IMR-90 (cell line): ENCODE measurements around the gene PSMA6. TPM values are rescaled to one million over a fixed set of nuclear protein-coding genes. Genes with fewer than 3 reads are reported as not detected.

Experiments used
- ATAC-seq: fragments of 200-7000 bp; cut with Tn5 transposase; 2 replicates; pipeline ENCODE4 v1.9.1; 2020; ENCODE audit warnings: low read depth, mild to moderate bottlenecking, moderate library complexity
- BruUV-seq: library from RNA; stranded (reverse); fragments of 400-500 nt; replicated peaks from 2 replicates; lab custom pipeline; 2021; lab: Mats Ljungman, UMichigan
- CTCF ChIA-PET: fragments of 300-600 bp; formaldehyde crosslinking; extraction: SDS; loops from one replicate; lab custom pipeline; 2021; ENCODE audit warnings: antibody characterized with exemption; lab: Yijun Ruan, JAX
- POLR2A ChIA-PET: fragments of 300-600 bp; sonication (Branson Sonifier 250); formaldehyde crosslinking; loops from one replicate; lab custom pipeline; 2022; ENCODE audit warnings: antibody characterized with exemption; ENCODE audit not compliant: unreplicated experiment; lab: Charles Lee
- DNase-seq: peaks from one replicate; pipeline ENCODE4 v3.0.0; 2013
- H2AFZ ChIP-seq: replicated peaks from 2 replicates; pipeline ENCODE3; 2013; ENCODE audit warnings: low read length, mild to moderate bottlenecking; ENCODE audit not compliant: poor library complexity
- H2AK5ac ChIP-seq: 2 replicates; pipeline ENCODE4 v1.6.1; 2013; ENCODE audit warnings: low read depth, low read length, inconsistent platforms
- H2AK9ac ChIP-seq: replicated peaks from 2 replicates; pipeline ENCODE3; 2013; ENCODE audit warnings: mild to moderate bottlenecking, low read depth, low read length, moderate library complexity; ENCODE audit not compliant: poor library complexity
- H2BK120ac ChIP-seq: 2 replicates; pipeline ENCODE4 v1.6.1; 2013; ENCODE audit warnings: low read depth, low read length, inconsistent platforms
- H2BK15ac ChIP-seq: 3 replicates; pipeline ENCODE4 v1.6.1; 2013; ENCODE audit warnings: low read depth, low read length, inconsistent platforms
- H2BK20ac ChIP-seq: 2 replicates; pipeline ENCODE4 v1.6.1; 2013; ENCODE audit warnings: low read depth, mild to moderate bottlenecking, inconsistent platforms, low read length, moderate library complexity
- H2BK5ac ChIP-seq: 2 replicates; pipeline ENCODE4 v1.6.1; 2013; ENCODE audit warnings: mild to moderate bottlenecking, low read depth, low read length, inconsistent platforms; ENCODE audit not compliant: poor library complexity, severe bottlenecking
- H3K14ac ChIP-seq: replicated peaks from 2 replicates; pipeline ENCODE4 v1.6.1; 2013; ENCODE audit warnings: low read depth, low read length, inconsistent platforms
- H3K18ac ChIP-seq: 2 replicates; pipeline ENCODE4 v1.6.1; 2013; ENCODE audit warnings: low read depth, low read length, control low read depth
- H3K23ac ChIP-seq: 2 replicates; pipeline ENCODE4 v1.6.1; 2013; ENCODE audit warnings: low read depth, low read length, inconsistent platforms
- H3K27ac ChIP-seq: 2 replicates; pipeline ENCODE4 v1.5.1; 2013; ENCODE audit warnings: mild to moderate bottlenecking, control low read depth, low read length; ENCODE audit not compliant: insufficient read depth
- H3K27me3 ChIP-seq: 2 replicates; pipeline ENCODE4 v1.6.1; 2013; ENCODE audit warnings: low read length; ENCODE audit not compliant: control insufficient read depth, insufficient read depth
- H3K36me3 ChIP-seq: 2 replicates; pipeline ENCODE4 v1.6.1; 2013; ENCODE audit warnings: low read length, mixed read lengths; ENCODE audit not compliant: control insufficient read depth, insufficient read depth
- H3K4ac ChIP-seq: 2 replicates; pipeline ENCODE4 v1.6.1; 2013; ENCODE audit warnings: low read depth, low read length, inconsistent platforms
- H3K4me1 ChIP-seq: 2 replicates; pipeline ENCODE4 v1.6.1; 2013; ENCODE audit warnings: low read length, mixed read lengths; ENCODE audit not compliant: control insufficient read depth, insufficient read depth
- H3K4me2 ChIP-seq: 2 replicates; pipeline ENCODE4 v1.6.1; 2013; ENCODE audit warnings: low read depth, mild to moderate bottlenecking, control low read depth, low read length, moderate library complexity
- H3K4me3 ChIP-seq: 2 replicates; pipeline ENCODE4 v1.5.1; 2013; ENCODE audit warnings: low read depth, mild to moderate bottlenecking, control low read depth, low read length, moderate library complexity; ENCODE audit not compliant: insufficient read depth
- H3K56ac ChIP-seq: 2 replicates; pipeline ENCODE4 v1.6.1; 2013; ENCODE audit warnings: low read length, inconsistent platforms; ENCODE audit not compliant: insufficient read depth; ENCODE audit errors: extremely low read depth
- H3K79me1 ChIP-seq, 2 experiments: 2 replicates each; pipeline ENCODE4 v1.6.1; 2013; ENCODE audit warnings: low read length in 2 of 2, inconsistent platforms in 1 of 2, low read depth in 1 of 2
- H3K9ac ChIP-seq: 2 replicates; pipeline ENCODE4 v1.6.1; 2013; ENCODE audit warnings: low read depth, low read length, control low read depth
- H3K9me1 ChIP-seq: 2 replicates; pipeline ENCODE4 v1.6.1; 2013; ENCODE audit warnings: low read length, inconsistent platforms; ENCODE audit not compliant: insufficient read depth
- H3K9me3 ChIP-seq: 2 replicates; pipeline ENCODE4 v1.6.1; 2013; ENCODE audit warnings: low read length; ENCODE audit not compliant: control insufficient read depth, insufficient read depth
- H4K20me1 ChIP-seq: 2 replicates; pipeline ENCODE4 v1.6.1; 2013; ENCODE audit warnings: low read length, inconsistent platforms; ENCODE audit not compliant: insufficient read depth
- H4K5ac ChIP-seq: 2 replicates; pipeline ENCODE4 v1.6.1; 2013; ENCODE audit warnings: mild to moderate bottlenecking, low read depth, low read length, control low read depth
- H4K8ac ChIP-seq, 2 experiments: 2 replicates each; pipeline ENCODE4 v1.6.1; 2013; ENCODE audit warnings: low read depth in 2 of 2, low read length in 2 of 2, control low read depth in 1 of 2, inconsistent platforms in 1 of 2
- H4K91ac ChIP-seq: 2 replicates; pipeline ENCODE4 v1.6.1; 2013; ENCODE audit warnings: low read depth, low read length, inconsistent platforms; ENCODE audit not compliant: insufficient read depth
- BHLHE40 ChIP-seq: fragments of 150-350 bp; IDR thresholded peaks from 2 replicates; pipeline ENCODE4 v1.6.1; 2016; ENCODE audit warnings: mild to moderate bottlenecking, low read depth, low read length
- CHD1 ChIP-seq: IDR thresholded peaks from 2 replicates; pipeline ENCODE4 v1.6.1; 2012; ENCODE audit warnings: low read depth, low read length, improper control_type of control experiment
- MAZ ChIP-seq: IDR thresholded peaks from 2 replicates; pipeline ENCODE4 v1.6.1; 2012; ENCODE audit warnings: low read depth, mild to moderate bottlenecking, low read length, improper control_type of control experiment, moderate library complexity, borderline replicate concordance
- RCOR1 ChIP-seq: IDR thresholded peaks from 2 replicates; pipeline ENCODE4 v1.6.1; 2012; ENCODE audit warnings: mild to moderate bottlenecking, low read length, improper control_type of control experiment; ENCODE audit not compliant: insufficient replicate concordance
- WGBS, 2 experiments: methylation state at CpG; one replicate each; pipeline versions ENCODE4 v1.1.5 to v1.1.7; 2013; ENCODE audit warnings: missing lambda C conversion rate in 2 of 2; ENCODE audit not compliant: insufficient read length in 1 of 2; ENCODE audit errors: extremely low coverage in 2 of 2; 5-methylcytosine and 5-hydroxymethylcytosine counted together
- dilution Hi-C: fragments of 300-500 bp; cut with HindIII; formaldehyde crosslinking; loops from one replicate; pipeline ENCODE4 v1.14.3; 2018; ENCODE audit warnings: low sequenced_read_pairs; ENCODE audit not compliant: unreplicated experiment
- in situ Hi-C: fragments of 300-500 bp; cut with MboI; formaldehyde crosslinking; loops from 3 replicates; pipeline ENCODE4 v1.14.3; 2019; ENCODE audit warnings: low sequenced_read_pairs, inconsistent platforms, mixed read lengths
- intact Hi-C: fragments of 100-400 bp; cut with micrococcal nuclease; formaldehyde crosslinking; loops from 2 replicates; pipeline ENCODE4 v1.10.0; 2022
- polyA plus RNA-seq, 3 experiments: library from polyadenylated mRNA; depleted of rRNA; stranded (reverse); fragments of >200 nt; gene quantifications; 2 replicates each; pipeline ENCODE4 v1.2.3, GENCODE V29; 2012; ENCODE audit warnings: low replicate concordance in 1 of 3
- total RNA-seq: library from RNA; depleted of rRNA; stranded (reverse); fragments of >200 nt; gene quantifications from 2 replicates; pipeline ENCODE4 v1.2.3, GENCODE V29; 2012

Gene PSMA6
- total and polyA plus RNA-seq, 2 of the 4 experiments (the other 2 are of a cell fraction), result 184 to 530 TPM

DNA sequence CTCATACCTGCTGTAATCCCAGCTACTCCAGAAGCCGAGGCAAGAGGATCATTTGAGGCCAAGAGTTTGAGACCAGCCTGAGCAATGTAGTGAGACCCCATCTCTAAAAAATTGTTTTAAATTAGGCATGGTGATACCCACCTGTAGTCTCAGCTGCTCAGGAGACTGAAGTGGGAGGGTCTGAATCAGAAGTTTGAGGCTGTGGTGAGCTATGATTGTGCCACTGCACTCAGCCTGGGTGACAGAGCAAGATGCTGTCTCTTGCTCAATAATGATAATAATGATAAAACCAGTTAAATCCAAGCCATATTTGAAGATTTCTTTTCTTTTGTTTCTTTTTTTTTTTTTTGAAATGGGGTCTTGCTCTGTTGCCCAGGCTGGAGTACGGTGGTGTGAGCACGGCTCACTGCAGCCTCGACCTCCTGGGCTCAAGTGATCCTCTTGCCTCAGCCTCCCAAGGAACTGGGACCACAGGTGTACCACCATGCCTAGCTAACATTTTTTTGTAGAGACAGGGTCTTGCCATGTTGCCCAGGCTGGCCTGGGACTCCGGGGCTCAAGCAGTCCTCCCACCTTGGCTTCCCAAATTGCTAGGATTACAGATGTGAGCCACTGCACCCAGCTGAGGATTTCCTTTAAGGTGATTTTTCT, 12.8 kb downstream of the PSMA6 start:
- H3K27me3 ChIP-seq, result no peaks in the 10 kb centered on the region
- BruUV-seq, result no TSS peak
- no peak overlapping the region for H3K4ac ChIP-seq
- H3K27ac ChIP-seq, result no peak overlapping the region
- in situ Hi-C loops, result no loop called here
- no peak overlapping the region for H2BK20ac ChIP-seq
- no peak overlapping the region for H3K18ac ChIP-seq
- peaks cover 5% of the 10 kb centered on the region for H3K4me1 ChIP-seq
- H3K4me3 ChIP-seq, result no peak overlapping the region
- H2AFZ ChIP-seq, result no peak overlapping the region
- H2BK120ac ChIP-seq, result no peak overlapping the region
- no peak overlapping the region for H3K9ac ChIP-seq
- H2BK15ac ChIP-seq, result no peak overlapping the region
- TF ChIP-seq BHLHE40 (no peak), MAZ (no peak), CHD1 (no peak), RCOR1 (no peak)
- ATAC-seq (no peak), DNase-seq (no peak)
- no peak overlapping the region for H2AK9ac ChIP-seq
- no peak overlapping the region for H3K4me2 ChIP-seq
- H3K9me1 ChIP-seq, result 0 out of 2 replicates have a peak, but pooled peaks cover 4% of the 10 kb centered on the region
- dilution Hi-C loops, result no loop called here
- peaks cover 10% of the 10 kb centered on the region for H3K36me3 ChIP-seq
- H4K5ac ChIP-seq, result no peak overlapping the region
- peaks cover 61% of the 10 kb centered on the region for H4K20me1 ChIP-seq
- ChIA-PET CTCF (interaction anchor here (0.6 to 1.4 kb wide), 4 partner anchors 13 to 89 kb away, joined by 3 to 10 read pairs (median 6); no protein-coding TSS in a partner anchor), POLR2A (interaction anchor here (1.0 kb wide), 1 partner anchor 12 kb away, joined by 4 read pairs; the partner anchor contains the start of gene PSMA6)
- no peak overlapping the region for H2AK5ac ChIP-seq
- H3K9me3 ChIP-seq, result no peaks in the 10 kb centered on the region
- H4K91ac ChIP-seq, result no peak overlapping the region
- H3K56ac ChIP-seq, result no peak overlapping the region
- peaks cover 16 to 43% of the 10 kb centered on the region in 2 experiments for H3K79me1 ChIP-seq
- no peak overlapping the region for H3K14ac ChIP-seq
- intact Hi-C loops, result loop anchor here (5.0 kb wide), 1 partner anchor 97 kb away; the partner anchor contains the start of gene NFKBIA
- H4K8ac ChIP-seq, result no peak overlapping the region
- no CpG with 5 or more reads among the region's 5 CpGs for WGBS, 2 experiments
- H2BK5ac ChIP-seq, result no peak overlapping the region
- no peak overlapping the region for H3K23ac ChIP-seq
